ENCODE measurements around the gene GSTK1. TPM values are rescaled to one million over a fixed set of nuclear protein-coding genes. Genes with fewer than 3 reads are reported as not detected.

The GSTK1 gene
- total and polyA plus RNA-seq, 9 of the 15 experiments (the other 6 are each of a cell fraction or from before 2014, with no cell fraction given): 155 to 441 (median 233) TPM

DNA sequence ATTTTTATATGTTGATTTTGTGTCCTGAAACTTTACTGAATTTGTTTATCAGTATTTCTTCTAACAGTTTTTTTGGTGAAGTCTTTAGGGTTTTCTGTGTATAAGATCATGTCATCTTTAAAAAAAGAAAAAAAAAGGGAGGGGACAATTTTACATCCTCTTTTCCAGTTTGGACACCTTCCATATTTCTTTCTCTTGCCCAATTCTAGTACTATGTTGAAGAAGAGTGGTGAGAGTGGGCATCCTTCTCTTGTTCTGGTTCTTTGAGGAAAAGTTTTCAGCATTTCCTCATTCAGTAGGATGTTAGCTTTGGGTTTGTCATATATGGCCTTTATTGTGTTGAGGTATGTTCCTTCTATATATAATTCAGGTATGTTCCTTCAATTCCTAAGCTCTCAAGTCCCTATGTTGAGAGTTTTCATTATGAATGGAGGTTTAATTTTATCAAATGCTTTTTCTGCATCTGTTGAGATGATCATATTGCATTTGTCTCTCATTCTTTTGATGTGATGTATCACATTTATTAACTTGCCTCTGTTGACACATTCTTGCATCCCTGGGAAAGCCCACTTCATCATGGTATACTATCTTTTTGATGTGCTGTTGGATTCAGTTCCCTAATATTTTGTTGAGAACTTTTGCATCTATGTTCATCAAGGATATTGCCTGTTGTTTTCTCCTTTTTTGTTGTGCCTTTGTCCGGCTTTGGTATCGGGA, 29.3 kb upstream of the GSTK1 start (continued):
- TF ChIP-seq, protein P1, sequence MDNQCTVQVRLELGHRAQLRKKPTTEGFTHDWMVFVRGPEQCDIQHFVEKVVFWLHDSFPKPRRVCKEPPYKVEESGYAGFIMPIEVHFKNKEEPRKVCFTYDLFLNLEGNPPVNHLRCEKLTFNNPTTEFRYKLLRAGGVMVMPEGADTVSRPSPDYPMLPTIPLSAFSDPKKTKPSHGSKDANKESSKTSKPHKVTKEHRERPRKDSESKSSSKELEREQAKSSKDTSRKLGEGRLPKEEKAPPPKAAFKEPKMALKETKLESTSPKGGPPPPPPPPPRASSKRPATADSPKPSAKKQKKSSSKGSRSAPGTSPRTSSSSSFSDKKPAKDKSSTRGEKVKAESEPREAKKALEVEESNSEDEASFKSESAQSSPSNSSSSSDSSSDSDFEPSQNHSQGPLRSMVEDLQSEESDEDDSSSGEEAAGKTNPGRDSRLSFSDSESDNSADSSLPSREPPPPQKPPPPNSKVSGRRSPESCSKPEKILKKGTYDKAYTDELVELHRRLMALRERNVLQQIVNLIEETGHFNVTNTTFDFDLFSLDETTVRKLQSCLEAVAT (IDR thresholded peaks at IDR 0.05): no peak
- TF ChIP-seq, protein P2, sequence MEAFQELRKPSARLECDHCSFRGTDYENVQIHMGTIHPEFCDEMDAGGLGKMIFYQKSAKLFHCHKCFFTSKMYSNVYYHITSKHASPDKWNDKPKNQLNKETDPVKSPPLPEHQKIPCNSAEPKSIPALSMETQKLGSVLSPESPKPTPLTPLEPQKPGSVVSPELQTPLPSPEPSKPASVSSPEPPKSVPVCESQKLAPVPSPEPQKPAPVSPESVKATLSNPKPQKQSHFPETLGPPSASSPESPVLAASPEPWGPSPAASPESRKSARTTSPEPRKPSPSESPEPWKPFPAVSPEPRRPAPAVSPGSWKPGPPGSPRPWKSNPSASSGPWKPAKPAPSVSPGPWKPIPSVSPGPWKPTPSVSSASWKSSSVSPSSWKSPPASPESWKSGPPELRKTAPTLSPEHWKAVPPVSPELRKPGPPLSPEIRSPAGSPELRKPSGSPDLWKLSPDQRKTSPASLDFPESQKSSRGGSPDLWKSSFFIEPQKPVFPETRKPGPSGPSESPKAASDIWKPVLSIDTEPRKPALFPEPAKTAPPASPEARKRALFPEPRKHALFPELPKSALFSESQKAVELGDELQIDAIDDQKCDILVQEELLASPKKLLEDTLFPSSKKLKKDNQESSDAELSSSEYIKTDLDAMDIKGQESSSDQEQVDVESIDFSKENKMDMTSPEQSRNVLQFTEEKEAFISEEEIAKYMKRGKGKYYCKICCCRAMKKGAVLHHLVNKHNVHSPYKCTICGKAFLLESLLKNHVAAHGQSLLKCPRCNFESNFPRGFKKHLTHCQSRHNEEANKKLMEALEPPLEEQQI (IDR thresholded peaks at IDR 0.05): no peak
- TF ChIP-seq MLX (CRISPR knock-in tag; conservative IDR thresholded peaks at IDR 0.05): no peak
- no peak for TF ChIP-seq DIDO1 (tag; IDR thresholded peaks at IDR 0.05; ENCODE audit: low read depth)

- Histone ChIP-seq H3K27ac (ENCODE audit: extremely low read depth, low read depth, low read length) (no peak overlapping the region), H3K27me3 (ENCODE audit: control insufficient read depth in 2 of 2, insufficient read depth in 2 of 2, low read length in 2 of 2) (peaks cover 0 to 8% of the 10 kb centered on the region in 2 experiments; a peak in 3 of 5 replicates), H3K79me2 (ENCODE audit: control insufficient read depth, insufficient read depth, low read length) (no peaks in the 10 kb centered on the region), H3K4me3 (no peak overlapping the region), H3K9ac (ENCODE audit: insufficient read depth in 1 of 2, low read depth in 2 of 2, low read length in 2 of 2) (no peak overlapping the region), H3K9me3 (replicated peaks; ENCODE audit: control insufficient read depth, insufficient read depth, low read depth, low read length) (peaks cover 3% of the 10 kb centered on the region), H3K36me3 (ENCODE audit: control insufficient read depth, insufficient read depth, low read length) (no peaks in the 10 kb centered on the region), H2AFZ (ENCODE audit: low read depth, low read length) (no peak overlapping the region), H3K4me1 (replicated peaks in 1 of 2; ENCODE audit: control insufficient read depth in 2 of 2, insufficient read depth in 2 of 2, low read length in 2 of 2) (no peaks in the 10 kb centered on the region), H4K20me1 (replicated peaks; ENCODE audit: control insufficient read depth, insufficient read depth, low read length) (no peaks in the 10 kb centered on the region), H3K9me1 (ENCODE audit: control insufficient read depth, insufficient read depth, low read length) (no peaks in the 10 kb centered on the region), H3K4me2 (ENCODE audit: insufficient read depth, low read length) (no peak overlapping the region)
- POLR2A ChIA-PET: no interaction called here
- ATAC-seq (no peak), FAIRE-seq (no peak), DNase-seq (ENCODE audit: extremely low read depth in 1 of 4, low spot score in 3 of 4) (no peak)
- CTCF ChIA-PET (ENCODE audit: low intra/inter-chr PET ratio): no interaction called here
- intact Hi-C loops (cut with micrococcal nuclease) (no loop called here), in situ Hi-C loops (cut with MboI) (no loop called here)
- WGBS (ENCODE audit: insufficient coverage, low coverage, missing lambda C conversion rate): 0% methylated on average over 3 of the region's 3 CpGs
- BruUV-seq (replicated peaks): no TSS peak
- TF ChIP-seq TBL1XR1 (IDR thresholded peaks at IDR 0.05; ENCODE audit: low read length in 2 of 2) (no peak), TAF7 (tag; IDR thresholded peaks at IDR 0.05) (no peak), SIRT6 (IDR thresholded peaks at IDR 0.05; ENCODE audit: low read depth, low read length) (no peak), GTF2E2 (tag; IDR thresholded peaks at IDR 0.05) (no peak), RUNX1 (IDR thresholded peaks at IDR 0.05; ENCODE audit: low read depth) (no peak), ELK1 (CRISPR knock-in tag; IDR thresholded peaks at IDR 0.05) (no peak), RBM22 (IDR thresholded peaks at IDR 0.05; ENCODE audit: low read depth, low read length, poor library complexity, severe bottlenecking) (no peak), KAT8 (IDR thresholded peaks at IDR 0.05; ENCODE audit: low read depth) (no peak), ZNF75A (CRISPR knock-in tag; IDR thresholded peaks at IDR 0.05) (no peak)
- TF ChIP-seq, protein P3, sequence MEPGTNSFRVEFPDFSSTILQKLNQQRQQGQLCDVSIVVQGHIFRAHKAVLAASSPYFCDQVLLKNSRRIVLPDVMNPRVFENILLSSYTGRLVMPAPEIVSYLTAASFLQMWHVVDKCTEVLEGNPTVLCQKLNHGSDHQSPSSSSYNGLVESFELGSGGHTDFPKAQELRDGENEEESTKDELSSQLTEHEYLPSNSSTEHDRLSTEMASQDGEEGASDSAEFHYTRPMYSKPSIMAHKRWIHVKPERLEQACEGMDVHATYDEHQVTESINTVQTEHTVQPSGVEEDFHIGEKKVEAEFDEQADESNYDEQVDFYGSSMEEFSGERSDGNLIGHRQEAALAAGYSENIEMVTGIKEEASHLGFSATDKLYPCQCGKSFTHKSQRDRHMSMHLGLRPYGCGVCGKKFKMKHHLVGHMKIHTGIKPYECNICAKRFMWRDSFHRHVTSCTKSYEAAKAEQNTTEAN (CRISPR knock-in tag; IDR thresholded peaks at IDR 0.05): no peak
Observed at GRCh38 chr7:143234533-143234875, 28.7 kb upstream of the GSTK1 start.

All from K562 (cell line).